ENCODE measurements around the gene TMEM121. TPM values are rescaled to one million over a fixed set of nuclear protein-coding genes. Genes with fewer than 3 reads are reported as not detected.

The TMEM121 gene
- total and polyA plus RNA-seq, 8 donors: 0.93 to 8.2 (median 2.0) TPM; not detected in 1

DNA sequence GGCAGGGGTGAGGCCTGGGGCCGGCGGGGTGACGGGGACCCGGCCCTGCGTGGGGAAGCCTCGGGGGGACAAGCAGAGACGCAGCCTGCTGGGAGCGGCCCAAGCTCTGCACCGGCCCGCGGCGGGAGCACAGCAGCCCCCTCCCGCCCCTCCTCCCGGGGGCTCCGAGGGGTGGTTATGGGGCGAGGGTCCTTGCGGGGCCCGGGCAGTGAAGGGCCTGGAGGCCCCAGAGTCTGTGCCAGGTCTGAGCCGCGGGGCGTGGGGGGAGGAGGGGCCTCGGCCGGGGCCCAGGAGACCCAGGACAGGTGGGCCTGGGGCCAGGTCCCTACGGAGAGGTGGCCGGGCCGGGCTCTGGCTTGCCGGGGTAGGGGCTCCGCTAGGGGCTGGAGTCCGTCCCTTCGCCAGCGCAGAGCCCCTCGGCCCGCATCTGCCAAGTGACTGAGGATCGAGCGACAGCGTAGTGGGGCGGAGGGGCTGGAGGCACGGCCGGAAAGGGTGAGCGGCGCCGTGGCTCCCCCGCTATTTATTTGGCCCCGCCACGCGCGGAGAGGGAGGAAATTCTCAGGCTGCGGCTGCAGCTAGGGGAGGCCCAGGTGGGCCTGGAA is 495 bp downstream of the TMEM121 start:
- no peak for TF ChIP-seq POLR2AphosphoS5 (IDR thresholded peaks at IDR 0.05)
- Histone ChIP-seq H3K27ac (peak overlapping the region in 2 of 5 donors; percentile 6 to 58), H3K36me3 (no peaks in the 10 kb centered on the region), H3K4me1 (peaks cover 37 to 46% (median 43%) of the 10 kb centered on the region in 4 donors), H3K9me3 (no peaks in the 10 kb centered on the region), H3K4me3 (peak overlapping the region; percentile 56 to 74 (median 66)), H3K27me3 (peaks cover 4 to 68% (median 32%) of the 10 kb centered on the region in 3 donors)
- intact Hi-C loops (cut with DNase I; ENCODE audit: low total_unique reads): no loop called here
- DNase-seq: peak in 1 of 2 donors; percentile 58
- WGBS, 5 donors: 0 to 3% (median 1%) methylated on average over 24 to 48 of the region's 48 CpGs

- 31 to 45% (median 37%) methylated on average over 17 to 23 of the region's 23 CpGs for WGBS, 5 donors
- no peaks in the 10 kb centered on the region for H3K36me3 ChIP-seq
- TF ChIP-seq POLR2A (IDR thresholded peaks at IDR 0.05) (no peak), POLR2AphosphoS5 (IDR thresholded peaks at IDR 0.05) (no peak), EP300 (IDR thresholded peaks at IDR 0.05) (no peak)
- TF ChIP-seq, protein P1, sequence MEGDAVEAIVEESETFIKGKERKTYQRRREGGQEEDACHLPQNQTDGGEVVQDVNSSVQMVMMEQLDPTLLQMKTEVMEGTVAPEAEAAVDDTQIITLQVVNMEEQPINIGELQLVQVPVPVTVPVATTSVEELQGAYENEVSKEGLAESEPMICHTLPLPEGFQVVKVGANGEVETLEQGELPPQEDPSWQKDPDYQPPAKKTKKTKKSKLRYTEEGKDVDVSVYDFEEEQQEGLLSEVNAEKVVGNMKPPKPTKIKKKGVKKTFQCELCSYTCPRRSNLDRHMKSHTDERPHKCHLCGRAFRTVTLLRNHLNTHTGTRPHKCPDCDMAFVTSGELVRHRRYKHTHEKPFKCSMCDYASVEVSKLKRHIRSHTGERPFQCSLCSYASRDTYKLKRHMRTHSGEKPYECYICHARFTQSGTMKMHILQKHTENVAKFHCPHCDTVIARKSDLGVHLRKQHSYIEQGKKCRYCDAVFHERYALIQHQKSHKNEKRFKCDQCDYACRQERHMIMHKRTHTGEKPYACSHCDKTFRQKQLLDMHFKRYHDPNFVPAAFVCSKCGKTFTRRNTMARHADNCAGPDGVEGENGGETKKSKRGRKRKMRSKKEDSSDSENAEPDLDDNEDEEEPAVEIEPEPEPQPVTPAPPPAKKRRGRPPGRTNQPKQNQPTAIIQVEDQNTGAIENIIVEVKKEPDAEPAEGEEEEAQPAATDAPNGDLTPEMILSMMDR (IDR thresholded peaks at IDR 0.05): no peak
- no peak for DNase-seq
- H3K27ac ChIP-seq: peak overlapping the region in 2 of 5 donors; percentile 70 to 71
- H3K4me3 ChIP-seq: peak overlapping the region; percentile 56 to 74 (median 66)
- H3K4me1 ChIP-seq: peaks cover 37 to 46% (median 43%) of the 10 kb centered on the region in 4 donors
- intact Hi-C loops (cut with DNase I; ENCODE audit: low total_unique reads): no loop called here
- peaks cover 4 to 64% (median 32%) of the 10 kb centered on the region in 3 donors for H3K27me3 ChIP-seq
- no peaks in the 10 kb centered on the region for H3K9me3 ChIP-seq
Measured at GRCh38 chr14:105527381-105527825, 1.0 kb downstream of the TMEM121 start.

DNA sequence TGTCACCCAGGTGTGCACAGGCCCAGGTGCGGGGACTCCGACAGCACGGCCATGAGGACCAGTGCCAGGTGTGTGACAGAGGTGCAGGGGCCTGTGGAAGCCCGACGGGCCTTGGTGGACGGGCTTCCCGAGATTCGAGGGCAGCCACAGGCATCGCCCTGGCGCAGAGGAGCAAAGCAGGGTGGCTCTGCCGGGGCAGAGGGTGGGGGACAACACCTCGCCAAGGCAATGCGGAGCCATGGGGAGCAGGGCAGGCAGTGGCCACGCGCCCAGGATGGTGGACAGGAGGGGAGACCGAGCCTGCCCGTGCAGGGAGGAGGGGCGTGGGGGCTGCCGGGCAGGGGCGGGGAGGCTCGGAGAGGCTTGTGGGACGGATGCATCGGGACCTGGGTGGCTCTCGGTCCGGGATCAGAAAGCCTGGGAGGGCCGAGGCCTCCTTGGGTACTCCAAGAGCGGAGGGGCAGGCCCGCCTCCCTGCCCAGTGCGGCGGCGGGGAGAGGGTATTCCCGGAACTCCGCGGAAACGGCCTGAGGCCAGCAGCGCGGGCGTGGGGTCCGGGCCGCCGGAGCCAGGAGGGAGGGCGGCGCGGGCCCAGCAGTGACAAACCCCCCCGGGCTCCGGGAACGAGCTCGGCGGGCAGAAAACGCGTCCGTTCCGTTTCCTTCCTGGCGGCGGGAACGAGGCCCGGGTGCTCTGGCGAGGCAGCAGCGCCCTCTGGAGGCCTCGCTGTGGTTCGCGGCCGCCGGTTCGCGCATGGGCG is 1.6 kb downstream of the TMEM121 start:
- Histone ChIP-seq H3K4me1 (peaks cover 37 to 46% (median 43%) of the 10 kb centered on the region in 4 donors), H3K27ac (peak overlapping the region; percentile 44 to 71 (median 69)), H3K9me3 (no peaks in the 10 kb centered on the region), H3K4me3 (peak overlapping the region; percentile 56 to 74 (median 66)), H3K36me3 (no peaks in the 10 kb centered on the region), H3K27me3 (peaks cover 4 to 67% (median 32%) of the 10 kb centered on the region in 3 donors)
- WGBS, 5 donors: 5 to 25% (median 9%) methylated on average over 13 to 67 of the region's 67 CpGs
- intact Hi-C loops (cut with DNase I; ENCODE audit: low total_unique reads): no loop called here
- TF ChIP-seq POLR2A (IDR thresholded peaks at IDR 0.05): no peak
- TF ChIP-seq POLR2AphosphoS5 (IDR thresholded peaks at IDR 0.05): peak in 2 of 3 donors; percentile 52 to 80
- no peak for TF ChIP-seq EP300 (IDR thresholded peaks at IDR 0.05)
- TF ChIP-seq, protein P1 (IDR thresholded peaks at IDR 0.05): peak in 5 of 7 experiments; percentile 60 to 91 (median 81)
- DNase-seq: peak; percentile 83 to 95

DNA sequence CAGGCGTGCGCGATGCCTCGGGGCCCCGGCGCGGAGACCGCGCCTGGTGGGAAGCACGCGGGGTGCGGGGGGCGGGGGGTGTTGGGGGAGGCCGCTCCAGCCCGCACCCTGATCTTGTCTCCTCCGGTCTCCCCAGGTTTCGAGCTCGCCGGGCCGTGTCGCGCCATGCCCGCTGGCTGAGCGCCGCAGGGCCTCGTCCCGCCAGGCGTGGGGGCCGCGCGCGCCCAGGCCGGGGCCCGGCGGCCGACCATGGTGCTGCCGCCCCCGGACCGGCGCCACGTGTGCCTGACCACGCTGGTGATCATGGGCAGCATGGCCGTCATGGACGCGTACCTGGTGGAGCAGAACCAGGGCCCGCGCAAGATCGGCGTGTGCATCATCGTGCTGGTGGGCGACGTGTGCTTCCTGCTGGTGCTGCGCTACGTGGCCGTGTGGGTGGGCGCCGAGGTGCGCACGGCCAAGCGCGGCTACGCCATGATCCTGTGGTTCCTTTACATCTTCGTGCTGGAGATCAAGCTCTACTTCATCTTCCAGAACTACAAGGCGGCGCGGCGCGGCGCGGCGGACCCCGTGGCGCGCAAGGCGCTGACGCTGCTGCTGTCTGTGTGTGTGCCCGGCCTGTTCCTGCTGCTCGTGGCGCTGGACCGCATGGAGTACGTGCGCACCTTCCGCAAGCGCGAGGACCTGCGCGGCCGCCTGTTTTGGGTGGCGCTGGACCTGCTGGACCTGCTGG is 2.4 kb downstream of the TMEM121 start:
- peak in 1 of 2 donors; percentile 66 for DNase-seq

More for the DNA sequence above, 2.4 kb downstream of the TMEM121 start:
- Histone ChIP-seq H3K9me3 (no peaks in the 10 kb centered on the region), H3K27me3 (peaks cover 4 to 74% (median 32%) of the 10 kb centered on the region in 3 donors), H3K4me1 (peaks cover 37 to 46% (median 43%) of the 10 kb centered on the region in 4 donors), H3K27ac (peak overlapping the region in 3 of 5 donors; percentile 46 to 71 (median 69)), H3K36me3 (no peaks in the 10 kb centered on the region), H3K4me3 (peak overlapping the region; percentile 56 to 74 (median 66))
- 11 to 26% (median 17%) methylated on average over 29 to 89 of the region's 89 CpGs for WGBS, 5 donors
- intact Hi-C loops (cut with DNase I; ENCODE audit: low total_unique reads): no loop called here
- TF ChIP-seq POLR2A (IDR thresholded peaks at IDR 0.05) (no peak), EP300 (IDR thresholded peaks at IDR 0.05) (no peak)
- TF ChIP-seq, protein P1 (IDR thresholded peaks at IDR 0.05): peak in 1 of 7 experiments; percentile 14
